Breast epithelium (tissue), 3 donors: Measurements from ENCODE around the gene TJP2.

Source experiments
- CTCF ChIP-seq, 3 donors: fragments of 450-650 bp; IDR thresholded peaks; one replicate each; pipeline ENCODE4 v1.5.1; 2016 to 2017; ENCODE audit warnings: antibody characterized with exemption in 3 of 3, mild to moderate bottlenecking in 3 of 3, moderate library complexity in 3 of 3
- POLR2A ChIP-seq: fragments of 450-650 bp; IDR thresholded peaks from one replicate; pipeline ENCODE4 v1.6.1; 2016; ENCODE audit warnings: antibody characterized with exemption, mild to moderate bottlenecking, moderate library complexity
- POLR2AphosphoS5 ChIP-seq, 3 donors: sonication (generic); formaldehyde crosslinking; IDR thresholded peaks; one replicate each; pipeline ENCODE4 v1.6.1; 2017; ENCODE audit warnings: antibody characterized with exemption in 3 of 3

- TF ChIP-seq POLR2AphosphoS5 (IDR thresholded peaks at IDR 0.05) (no peak), POLR2A (no peak), CTCF (IDR thresholded peaks at IDR 0.05) (no peak)
Observed at GRCh38 chr9:69258551-69258950, 84.5 kb downstream of the TJP2 start.
